GM18511 (cell line): ENCODE data around the gene GALNT18.
"Not testable (repeated sequence)": the region's sequence is repeated elsewhere in the genome, so short reads cannot be mapped to it uniquely, and the experiment has no call there.

Experiments used
- ATAC-seq: cut with Tn5 transposase; IDR thresholded peaks from one replicate; pipeline ENCODE4 v1.9.1; 2021; ENCODE audit warnings: mild to moderate bottlenecking, moderate library complexity; ENCODE audit not compliant: unreplicated experiment

Gene GALNT18

DNA sequence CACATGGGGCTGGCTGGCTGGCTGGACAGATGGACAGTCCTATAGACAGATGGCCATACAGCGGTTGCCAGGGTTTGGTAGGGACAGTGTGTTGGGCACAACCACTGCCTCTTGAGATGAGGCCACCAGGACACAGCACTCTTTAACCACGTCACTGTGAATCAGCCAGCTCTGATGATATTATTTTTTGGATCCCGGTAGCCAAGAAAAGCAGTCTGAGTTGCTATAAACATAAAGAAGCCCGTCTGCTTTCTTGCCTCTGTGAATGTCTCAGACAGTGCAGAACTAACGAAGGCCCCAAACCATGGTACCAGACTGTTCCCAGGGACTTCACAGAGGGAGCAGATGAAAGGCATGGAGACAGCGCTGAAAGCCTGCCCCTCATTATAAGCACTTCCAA is 152.9 kb downstream of the GALNT18 start:
- ATAC-seq = no peak

DNA sequence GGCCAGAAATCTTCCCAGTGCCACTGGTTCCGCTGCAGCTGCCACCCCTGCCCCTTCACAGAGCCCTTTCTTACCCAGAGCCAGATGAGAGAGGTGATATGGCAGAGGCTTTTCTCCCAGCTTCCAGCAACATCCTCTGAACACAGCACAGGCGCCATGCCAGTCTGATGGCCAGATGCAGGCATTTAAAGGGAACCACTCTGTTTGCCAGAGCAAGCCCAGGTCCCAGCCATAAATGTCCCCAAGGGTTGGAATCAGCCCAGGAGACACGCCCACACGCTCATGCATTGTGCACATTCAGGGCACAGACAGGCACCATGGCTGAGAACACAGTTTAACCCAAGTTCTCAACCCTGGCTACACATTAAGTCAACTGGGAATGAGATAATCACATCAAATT is 154.5 kb downstream of the GALNT18 start:
- no peak for ATAC-seq

DNA sequence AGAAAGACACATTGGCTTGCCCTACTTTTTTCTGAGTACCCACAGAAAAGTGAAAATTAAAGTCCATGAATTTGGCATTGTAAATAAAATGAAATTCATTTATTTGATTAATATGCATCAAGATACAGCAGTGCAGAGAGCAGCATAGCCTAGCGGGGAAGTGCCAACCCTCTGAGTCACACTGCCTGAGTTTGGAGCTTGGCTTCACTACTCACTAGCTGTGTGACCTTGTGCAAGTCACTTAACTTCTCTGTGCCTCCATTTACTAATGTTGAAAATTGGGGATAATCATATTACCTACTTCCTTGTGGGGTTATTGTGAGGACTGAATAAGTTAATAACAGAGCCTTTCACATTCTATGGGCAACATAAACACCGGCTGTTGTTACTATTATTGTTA is 157.2 kb downstream of the GALNT18 start:
- no peak for ATAC-seq

DNA sequence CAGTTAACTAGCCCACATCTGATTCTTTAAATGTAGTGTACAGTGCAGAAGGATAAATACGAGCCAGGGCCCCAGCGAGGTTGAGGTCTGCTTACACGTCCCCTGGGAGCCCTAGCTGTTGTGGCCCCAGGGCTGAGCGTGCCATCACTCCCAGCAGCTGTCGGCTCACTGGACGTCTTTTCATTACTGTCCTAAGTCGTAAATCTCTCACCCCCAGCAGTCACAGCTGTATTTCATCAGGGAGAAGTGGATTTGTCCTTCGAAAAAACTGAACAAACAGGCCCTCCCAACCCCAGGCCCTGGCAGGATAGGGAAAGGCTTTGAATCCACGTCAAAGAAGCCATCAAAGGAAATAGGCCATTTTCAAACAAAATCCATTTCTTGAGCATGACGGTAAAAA is 158.4 kb downstream of the GALNT18 start:
- no peak for ATAC-seq

DNA sequence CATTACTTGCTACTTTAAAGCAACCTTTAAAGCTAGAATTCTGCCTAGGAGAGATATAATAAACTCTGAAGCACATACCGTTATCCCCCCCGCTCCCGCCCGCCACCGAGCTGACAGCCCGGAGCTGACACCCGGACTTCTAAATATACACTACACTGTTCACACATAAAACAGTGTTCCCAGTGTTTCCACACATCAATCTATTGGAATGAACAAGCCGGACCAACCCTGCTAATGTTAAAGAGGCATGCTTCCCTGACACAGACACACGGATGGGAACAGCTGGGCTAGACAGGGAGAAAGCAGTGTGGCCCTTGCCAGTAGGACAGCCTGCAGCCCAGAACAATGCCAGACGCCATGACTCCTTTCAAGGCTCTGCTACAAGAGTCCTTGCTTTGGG is 160.3 kb downstream of the GALNT18 start:
- ATAC-seq = no peak

DNA sequence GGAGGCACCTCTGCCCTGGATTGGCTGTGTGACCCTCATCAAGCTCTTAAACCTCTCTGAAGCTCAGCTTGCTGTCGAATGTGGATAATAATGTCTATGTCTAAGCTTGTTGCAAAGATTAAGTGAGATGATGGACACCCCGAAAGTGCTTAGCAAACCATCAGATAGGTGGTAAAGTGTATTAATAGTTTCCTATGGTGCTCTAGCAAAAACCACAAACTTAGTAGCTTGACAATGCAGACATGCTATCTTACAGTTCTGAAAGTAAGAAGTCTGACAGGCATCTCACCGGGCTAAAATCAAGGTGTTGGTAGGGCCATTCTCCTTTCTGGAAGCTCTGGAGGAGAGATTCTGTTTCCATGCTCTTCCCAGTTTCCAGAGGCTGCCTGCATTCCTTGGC is 162.2 kb downstream of the GALNT18 start:
- ATAC-seq = no peak

DNA sequence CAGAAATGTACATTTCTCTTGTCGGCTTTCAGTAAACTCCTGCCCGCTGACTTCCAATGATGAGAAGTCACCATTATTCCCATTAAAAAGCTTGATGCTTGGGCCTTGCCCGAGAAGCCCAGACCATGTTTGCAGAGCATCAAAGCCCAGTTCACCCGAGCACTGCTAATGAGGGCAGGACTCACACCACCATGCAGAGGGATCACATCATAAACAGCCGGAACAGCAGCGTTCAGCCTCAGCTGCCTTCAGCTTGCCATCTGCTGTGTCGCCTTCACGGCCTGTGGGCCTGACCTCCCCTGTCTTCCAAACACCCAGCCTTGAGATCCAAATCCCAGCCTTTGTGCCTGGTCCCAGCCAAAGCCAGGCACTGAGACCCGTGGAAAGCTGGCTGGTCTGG is 163.3 kb downstream of the GALNT18 start:
- ATAC-seq = no peak

DNA sequence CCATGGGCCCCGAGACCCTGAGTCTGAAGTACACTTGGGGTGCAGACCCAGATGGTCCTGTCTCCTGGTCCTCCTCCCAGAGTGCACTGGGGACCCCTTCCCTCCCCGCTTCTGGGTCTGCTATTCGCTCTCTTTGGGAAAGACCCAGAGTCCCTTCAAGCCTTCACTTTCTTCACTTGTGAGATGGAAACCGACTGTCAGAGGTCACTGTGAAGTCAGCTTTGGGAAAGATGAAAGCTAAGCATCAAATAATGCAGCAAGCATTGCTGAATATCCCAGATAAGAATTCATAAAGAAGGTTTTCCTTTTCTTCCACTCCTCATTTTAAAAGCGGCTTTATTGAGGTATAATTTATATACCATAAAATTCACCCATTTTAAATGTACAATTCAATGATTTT is 163.8 kb downstream of the GALNT18 start:
- ATAC-seq = no peak

DNA sequence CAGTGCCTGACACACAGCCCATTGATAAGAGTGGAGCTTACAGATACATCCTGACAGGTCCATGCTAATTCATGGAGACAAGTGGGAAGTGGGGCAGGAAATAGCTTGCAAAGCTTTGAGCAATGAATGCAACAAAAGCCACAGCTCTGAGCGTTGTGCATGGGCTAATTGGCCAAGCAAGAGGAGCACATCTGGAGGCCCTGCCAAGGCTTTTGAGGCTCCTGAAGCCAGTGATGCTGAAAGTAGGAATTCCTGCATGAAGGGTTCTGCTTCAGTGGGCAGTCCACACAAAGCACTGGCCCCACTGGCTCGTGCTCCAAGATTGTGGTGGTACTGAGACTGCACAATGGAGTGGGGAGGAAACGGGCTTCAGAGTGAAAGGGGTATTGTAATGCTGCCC is 164.9 kb downstream of the GALNT18 start:
- ATAC-seq = no peak

DNA sequence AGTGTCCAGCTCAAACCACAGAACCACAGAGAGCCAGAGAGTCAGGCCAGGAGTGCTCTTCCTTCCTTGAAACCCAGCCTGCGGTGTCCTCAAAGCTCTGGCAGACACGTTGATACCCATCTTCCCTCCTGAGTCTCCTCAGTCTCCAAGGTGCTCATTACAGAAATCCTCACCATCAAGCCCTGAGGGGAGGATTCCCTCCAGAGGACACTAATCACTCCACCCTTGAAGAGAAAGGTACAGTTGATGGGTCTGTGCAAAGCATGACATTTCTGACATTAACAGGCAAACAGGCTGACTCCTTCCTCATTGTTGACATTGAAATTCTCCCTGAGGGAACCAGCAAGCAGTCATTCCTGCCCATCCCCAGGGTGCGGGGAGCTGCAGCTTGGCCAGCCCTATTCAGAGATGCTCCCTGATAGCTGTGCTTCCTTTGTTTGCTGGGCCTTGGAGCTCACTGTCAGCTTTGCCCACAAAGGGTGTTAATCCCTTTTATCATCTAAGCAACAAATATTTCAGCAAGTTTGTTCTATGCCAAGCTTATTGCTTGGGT is 167.1 kb downstream of the GALNT18 start:
- ATAC-seq = no peak

DNA sequence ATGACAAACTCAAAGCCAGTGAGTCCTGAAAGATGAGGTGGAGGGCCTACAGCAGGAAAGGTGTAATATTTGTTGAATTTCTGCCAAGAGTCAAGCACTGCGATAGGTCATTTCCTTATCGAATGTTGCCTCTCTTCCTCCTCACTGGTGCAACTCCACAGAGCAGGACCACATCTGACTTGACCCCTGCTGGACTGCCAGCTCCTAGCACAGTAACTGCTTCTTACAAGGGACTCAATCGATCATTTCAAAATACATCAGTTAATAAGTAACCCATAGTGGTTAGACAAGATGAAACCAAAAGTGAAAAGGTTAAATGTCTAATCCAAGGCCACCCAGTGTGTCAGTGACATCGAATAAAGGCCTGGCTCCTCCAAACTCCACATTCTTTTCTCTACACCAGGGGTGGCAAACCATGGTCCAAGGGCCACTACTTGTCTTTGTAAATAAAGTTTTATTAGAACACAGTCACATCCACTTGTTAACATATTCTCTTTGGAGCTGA is 170.3 kb downstream of the GALNT18 start:
- peak; percentile 97 for ATAC-seq

DNA sequence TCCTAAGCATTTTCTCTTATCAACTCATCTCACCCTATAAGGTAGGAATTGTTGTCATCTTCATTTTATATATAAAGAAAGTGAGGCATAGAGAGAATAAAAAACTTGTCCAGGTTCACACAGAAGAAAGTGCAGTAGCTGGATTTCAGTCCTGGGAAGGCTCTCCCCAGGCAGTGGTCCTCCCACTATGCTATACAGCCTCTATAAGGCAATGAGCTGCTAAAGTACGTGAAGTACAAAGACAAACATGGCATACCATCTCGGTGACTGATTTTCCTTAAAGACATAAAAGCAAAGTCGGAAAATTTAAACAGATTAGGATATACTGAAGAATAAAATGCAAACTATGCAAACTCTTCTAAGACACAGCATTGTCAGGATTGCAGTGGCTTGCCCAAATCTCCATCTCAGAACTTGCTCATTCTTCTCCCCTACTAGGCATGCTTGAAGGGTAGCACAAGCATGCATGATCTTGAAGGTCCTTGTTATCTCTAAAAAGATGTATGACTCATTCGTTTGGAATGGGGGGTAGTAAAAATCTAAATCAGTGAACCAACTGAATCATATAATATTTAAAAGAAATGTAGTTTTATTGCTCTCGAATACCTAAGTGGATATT is 171.0 kb downstream of the GALNT18 start:
- ATAC-seq = no peak

DNA sequence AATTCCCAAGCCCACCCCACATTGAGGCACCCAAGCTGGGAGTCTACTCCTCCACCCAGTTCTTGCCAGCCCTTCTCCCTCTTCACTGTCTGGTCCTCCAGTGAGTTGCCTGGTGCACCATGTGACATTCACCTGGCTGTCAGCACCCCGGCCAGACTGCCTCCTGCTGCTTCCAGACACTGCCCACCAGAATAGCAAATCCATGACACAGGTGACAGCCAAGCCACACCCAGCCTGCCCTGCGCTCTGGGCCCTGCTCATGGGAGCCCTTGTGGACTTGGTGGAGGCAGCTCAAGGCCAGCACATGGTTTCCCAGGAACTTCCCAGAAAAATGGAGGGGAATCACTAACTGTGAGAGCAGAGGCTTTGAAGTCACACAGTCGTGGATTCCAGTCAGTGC is 172.5 kb downstream of the GALNT18 start:
- ATAC-seq = no peak

DNA sequence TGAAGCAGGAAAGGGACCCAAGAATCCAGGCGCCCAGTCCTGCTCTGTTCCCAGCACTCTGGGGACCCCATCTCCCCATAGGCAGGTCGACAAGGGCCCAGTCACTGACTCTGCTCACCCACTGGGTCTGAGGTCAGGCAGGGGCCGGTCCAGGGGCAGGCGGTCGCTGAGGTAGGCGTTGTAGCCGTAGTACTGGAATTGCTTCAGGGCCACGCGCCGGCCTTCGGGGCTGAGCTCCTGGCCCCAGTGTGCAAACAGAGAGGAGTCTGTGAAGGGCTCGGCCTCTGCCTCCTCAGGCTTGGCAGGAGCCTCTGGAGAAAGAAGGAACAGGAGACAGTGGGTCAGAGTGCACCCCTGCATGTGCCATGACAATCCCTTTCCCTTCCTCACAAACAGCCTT is 173.2 kb downstream of the GALNT18 start:
- no peak for ATAC-seq

DNA sequence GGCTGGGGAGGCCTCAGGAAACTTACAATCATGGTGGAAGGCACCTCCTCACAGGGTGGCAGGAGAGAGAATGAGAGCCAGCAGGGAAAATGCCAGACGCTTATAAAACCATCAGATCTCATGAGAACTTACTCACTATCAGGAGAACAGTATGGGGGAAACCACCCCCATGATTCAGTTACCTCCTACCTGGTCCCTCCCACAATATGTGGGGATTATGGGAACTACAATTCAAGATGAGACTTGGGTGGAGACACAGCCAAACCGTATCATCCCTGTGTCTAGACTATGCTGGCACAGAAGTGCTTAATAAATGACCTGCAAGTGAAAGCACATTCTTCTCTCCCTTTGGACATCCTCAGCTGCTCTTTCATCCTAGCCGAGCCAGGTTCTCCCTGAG is 174.2 kb downstream of the GALNT18 start:
- ATAC-seq = not testable (repeated sequence)

DNA sequence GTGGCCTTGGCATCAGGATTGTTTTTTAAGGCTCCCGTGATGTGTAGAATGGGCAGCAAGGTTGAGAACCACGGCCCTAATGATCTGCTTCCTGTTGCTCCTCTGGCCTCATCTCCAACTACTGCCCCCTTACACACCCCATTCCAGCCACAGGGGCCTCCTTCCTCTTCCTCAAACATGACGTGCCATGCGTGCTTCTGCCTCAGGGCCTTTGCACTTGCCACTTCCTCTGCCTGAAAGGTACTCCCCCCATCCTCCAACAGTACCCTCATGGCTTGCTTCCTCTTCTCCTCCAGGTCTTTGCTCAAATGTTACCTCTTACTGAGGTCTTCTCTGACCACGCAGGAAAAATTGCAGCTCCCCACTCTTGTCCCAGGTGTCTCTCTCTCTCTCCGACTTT is 174.8 kb downstream of the GALNT18 start:
- ATAC-seq = no peak

DNA sequence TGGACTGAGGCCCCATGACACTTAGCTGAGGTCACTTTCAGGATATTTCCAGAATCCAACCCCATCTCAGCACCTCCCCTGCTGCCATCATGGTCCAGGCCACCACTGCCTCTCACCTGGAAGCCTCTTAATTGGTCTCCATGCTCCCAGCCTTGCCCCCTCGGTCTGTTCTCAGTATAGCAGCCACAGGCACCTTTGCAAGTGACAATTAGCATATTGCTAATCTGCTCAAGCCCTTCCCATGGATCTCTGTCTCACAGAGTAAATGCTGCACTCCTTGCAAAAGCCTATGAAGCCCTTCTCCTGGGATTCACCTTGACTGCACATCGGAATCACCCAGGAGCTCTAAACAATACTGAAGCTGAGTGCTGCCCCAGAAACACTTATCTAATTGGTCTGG is 175.2 kb downstream of the GALNT18 start:
- no peak for ATAC-seq

DNA sequence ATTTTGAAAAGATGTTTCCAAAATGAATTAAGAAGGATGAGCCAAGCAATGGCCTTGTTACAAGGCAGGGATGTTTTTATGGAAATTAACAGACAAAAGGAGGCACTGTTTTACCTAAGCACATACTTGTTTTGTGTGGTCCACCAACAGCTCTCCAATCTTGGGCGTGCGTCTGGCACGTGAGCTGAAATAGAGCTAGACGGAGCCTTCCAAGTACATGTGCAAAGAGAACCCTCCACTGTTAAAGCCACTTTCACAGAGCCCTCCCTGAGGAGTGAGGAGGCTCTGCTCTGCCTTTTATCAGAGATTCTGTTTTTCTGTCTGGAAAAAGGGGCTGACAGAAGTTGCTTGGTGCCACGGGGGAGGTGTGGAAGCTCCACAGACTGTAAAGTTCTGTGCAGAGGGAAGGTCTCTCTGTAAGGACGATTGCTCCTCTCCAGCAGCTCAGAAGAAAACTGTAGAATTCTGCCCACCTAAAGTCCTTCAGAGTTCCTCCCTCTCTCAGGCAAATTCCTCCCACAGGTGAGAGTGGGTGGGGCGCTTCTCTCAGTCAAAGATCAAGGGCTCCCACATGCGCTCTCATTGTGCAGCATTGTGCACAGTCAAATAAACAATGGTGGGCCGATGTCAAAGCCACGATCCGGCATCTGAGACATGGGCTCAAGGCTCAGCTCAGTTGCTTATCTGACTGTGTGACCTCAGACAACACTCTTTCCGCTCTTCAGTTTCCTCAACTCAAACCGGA is 176.2 kb downstream of the GALNT18 start:
- ATAC-seq = no peak

DNA sequence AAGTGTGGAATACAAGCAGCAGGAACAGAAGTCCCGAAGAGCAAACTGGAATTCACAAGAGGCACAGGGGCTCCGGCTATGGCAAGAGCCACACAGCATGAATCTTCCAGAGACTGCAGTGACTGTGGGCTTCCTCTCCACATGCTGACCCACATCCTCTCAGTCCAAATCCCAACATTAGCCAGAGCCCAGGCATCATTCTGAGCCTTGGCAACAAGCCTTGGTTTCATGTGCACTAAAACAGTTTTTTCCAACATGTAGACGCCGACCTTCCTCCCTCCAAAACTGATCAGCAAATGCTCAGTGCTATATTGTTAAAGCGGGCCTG is 177.0 kb downstream of the GALNT18 start:
- no peak for ATAC-seq

DNA sequence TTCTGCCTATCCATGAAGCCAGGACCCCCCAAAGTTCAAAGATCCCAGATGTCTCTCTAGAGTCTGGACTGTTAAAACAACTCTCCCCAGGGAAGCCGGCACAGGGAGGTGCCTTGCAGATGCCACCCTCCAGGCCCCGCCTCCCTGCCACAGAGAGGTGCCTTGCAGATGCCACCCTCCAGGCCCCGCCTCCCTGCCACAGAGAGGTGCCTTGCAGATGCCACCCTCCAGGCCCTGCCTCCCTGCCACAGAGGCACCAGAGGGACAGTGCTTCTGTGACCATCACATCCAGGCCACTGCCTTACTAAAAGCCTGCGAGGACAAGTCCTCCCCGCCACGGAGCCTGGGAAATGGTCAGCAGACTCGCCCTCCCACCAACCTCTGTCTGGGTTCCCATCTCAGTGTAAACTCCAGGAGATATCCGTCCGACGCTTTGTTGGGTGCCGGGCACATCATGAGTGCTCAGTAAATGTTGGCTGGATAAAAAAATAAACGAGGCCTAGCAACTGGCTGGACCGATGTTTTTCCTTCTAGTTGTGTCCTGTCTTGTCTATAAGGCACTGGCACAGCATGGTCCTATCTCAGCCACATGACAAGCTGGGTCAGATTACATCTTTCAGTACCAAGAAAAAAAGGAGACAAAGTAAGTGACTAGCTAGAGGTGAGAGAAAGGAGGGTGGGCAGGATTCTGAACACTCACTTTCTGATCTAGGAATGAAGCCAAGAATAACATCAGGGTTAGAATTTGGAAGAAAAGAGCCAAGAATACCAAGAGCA is 177.6 kb downstream of the GALNT18 start:
- ATAC-seq = no peak

DNA sequence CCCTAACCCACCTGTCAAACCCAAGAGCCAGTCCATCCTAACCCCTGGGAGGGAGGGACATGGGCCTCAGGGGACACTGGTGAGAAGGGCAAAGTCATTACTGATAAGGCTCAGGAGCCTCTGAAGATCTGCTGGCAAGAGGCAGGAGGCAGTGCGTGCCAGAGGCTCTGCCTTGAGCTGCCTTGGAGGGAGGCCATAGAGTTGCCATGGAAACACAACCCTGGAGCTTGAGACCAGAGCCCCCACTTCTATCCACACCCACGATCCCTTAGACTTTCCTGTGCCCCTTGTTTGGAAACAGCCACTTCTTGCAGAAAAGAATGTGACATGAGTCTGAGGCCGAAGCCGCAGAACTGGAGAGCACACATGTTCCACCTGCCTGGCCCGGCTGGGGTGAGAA is 179.0 kb downstream of the GALNT18 start:
- ATAC-seq = no peak

DNA sequence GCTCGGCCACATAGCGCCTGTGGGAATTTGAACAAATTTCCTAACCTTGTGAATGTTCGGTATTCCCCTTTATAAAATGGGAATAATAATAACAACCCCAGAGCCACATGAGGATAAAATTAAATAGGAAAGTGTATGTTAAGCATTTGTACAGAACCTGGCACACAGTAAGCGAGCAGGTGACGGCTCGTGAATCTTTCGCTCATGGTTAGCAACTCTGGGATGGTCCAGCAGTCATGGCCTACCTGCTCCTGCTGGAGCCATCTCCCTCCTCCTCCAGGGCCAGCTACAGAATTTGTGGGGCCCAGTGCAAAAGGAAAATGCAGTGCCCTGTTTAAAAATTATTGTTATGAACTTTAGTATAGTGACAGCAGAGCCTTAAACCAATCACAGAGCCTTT is 180.3 kb downstream of the GALNT18 start:
- no peak for ATAC-seq
